ENCODE results near the gene TMUB1. TPM values are rescaled to one million over a fixed set of nuclear protein-coding genes. Genes with fewer than 3 reads are reported as not detected.

The TMUB1 gene
- total and polyA plus RNA-seq, 9 of the 15 experiments (the other 6 are each of a cell fraction or from before 2014, with no cell fraction given), result 0.14 to 241 (median 74.1) TPM

DNA sequence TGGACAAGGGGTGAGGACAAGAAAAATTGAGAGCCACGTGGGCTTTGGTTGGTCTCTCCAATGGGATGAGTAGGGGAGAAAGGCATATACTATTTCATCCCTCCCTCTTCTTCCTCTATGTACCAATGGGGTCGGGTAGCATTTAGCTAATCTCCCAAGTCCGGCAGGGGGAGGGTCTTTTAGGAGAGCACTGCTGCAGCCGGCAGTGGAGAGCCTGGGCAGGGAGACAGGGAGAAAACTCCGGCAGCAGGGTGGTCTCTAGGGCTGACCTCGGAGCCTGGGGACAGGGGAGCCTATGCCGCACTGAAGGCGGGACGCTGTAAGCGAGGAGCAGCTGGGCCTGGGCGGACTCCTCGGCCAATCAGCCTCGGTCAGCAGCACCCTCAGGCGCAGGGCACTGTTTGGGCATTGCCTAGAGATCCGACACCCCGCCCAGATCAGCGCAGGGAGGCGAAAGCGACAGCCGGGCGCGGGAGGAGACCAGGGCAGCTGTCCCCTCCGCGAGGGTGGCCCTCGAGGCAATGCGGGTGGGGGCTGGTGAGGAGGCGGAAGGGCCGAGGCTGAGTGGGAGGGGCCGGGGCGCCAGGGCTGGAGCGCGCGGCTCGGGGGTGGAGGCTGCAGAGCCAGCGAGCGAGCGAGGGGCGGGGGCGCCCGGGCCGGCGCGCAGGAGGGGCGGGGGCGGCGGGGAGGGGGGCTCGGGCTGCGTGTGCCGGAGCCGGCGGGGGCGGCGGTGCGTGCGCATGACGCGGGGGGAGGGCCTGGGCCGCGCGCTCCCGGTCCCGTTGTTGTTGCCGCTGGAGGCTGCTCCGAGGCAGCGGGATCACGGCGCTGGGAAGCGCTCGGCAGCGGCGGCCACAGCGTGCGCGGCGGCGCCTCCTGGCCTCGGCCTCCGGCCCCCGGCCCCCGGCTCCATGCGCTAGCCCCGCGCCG, 2.7 kb upstream of the TMUB1 start, which contains the start of gene AGAP3 (continued):
- peak; percentile 64; the same call in 1 of the 2 replicates for TF ChIP-seq ATF7 (IDR thresholded peaks at IDR 0.05)
- peak; percentile 33 to 90; a peak in 2 of 4 replicates for TF ChIP-seq SIN3A (IDR thresholded peaks at IDR 0.05; ENCODE audit: borderline replicate concordance in 2 of 2, control insufficient read depth in 1 of 2, low read depth in 2 of 2, low read length in 2 of 2)
- TF ChIP-seq CREB1 (IDR thresholded peaks at IDR 0.05), result peak; percentile 56
- peak; percentile 38; the same call in 1 of the 2 replicates for TF ChIP-seq CREB1 (CRISPR knock-in tag; IDR thresholded peaks at IDR 0.05)
- no peak for TF ChIP-seq ZNF584 (CRISPR knock-in tag; IDR thresholded peaks at IDR 0.05; ENCODE audit: low read depth)
- peak; percentile 49 for TF ChIP-seq PRPF4 (IDR thresholded peaks at IDR 0.05; ENCODE audit: insufficient read depth, low read depth, low read length, poor library complexity, severe bottlenecking)
- TF ChIP-seq, protein P1, sequence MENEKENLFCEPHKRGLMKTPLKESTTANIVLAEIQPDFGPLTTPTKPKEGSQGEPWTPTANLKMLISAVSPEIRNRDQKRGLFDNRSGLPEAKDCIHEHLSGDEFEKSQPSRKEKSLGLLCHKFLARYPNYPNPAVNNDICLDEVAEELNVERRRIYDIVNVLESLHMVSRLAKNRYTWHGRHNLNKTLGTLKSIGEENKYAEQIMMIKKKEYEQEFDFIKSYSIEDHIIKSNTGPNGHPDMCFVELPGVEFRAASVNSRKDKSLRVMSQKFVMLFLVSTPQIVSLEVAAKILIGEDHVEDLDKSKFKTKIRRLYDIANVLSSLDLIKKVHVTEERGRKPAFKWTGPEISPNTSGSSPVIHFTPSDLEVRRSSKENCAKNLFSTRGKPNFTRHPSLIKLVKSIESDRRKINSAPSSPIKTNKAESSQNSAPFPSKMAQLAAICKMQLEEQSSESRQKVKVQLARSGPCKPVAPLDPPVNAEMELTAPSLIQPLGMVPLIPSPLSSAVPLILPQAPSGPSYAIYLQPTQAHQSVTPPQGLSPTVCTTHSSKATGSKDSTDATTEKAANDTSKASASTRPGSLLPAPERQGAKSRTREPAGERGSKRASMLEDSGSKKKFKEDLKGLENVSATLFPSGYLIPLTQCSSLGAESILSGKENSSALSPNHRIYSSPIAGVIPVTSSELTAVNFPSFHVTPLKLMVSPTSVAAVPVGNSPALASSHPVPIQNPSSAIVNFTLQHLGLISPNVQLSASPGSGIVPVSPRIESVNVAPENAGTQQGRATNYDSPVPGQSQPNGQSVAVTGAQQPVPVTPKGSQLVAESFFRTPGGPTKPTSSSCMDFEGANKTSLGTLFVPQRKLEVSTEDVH (IDR thresholded peaks at IDR 0.05; ENCODE audit: low read depth, partially characterized antibody), result peak; percentile 47
- TF ChIP-seq SRF (CRISPR knock-in tag; IDR thresholded peaks at IDR 0.05), result peak in 1 of 2 experiments; percentile 69; a peak in 1 of 4 replicates
- peak; percentile 70 for TF ChIP-seq FIP1L1 (IDR thresholded peaks at IDR 0.05; ENCODE audit: low read depth, low read length, poor library complexity, severe bottlenecking)
- TF ChIP-seq EHMT2 (IDR thresholded peaks at IDR 0.05), result no peak
- TF ChIP-seq NFRKB (IDR thresholded peaks at IDR 0.05; ENCODE audit: low read depth), result peak; percentile 78
- TF ChIP-seq ZNF175 (CRISPR knock-in tag; IDR thresholded peaks at IDR 0.05; ENCODE audit: low read depth), result no peak
- no peak; the same call in 1 of the 2 replicates for TF ChIP-seq SAFB (IDR thresholded peaks at IDR 0.05; ENCODE audit: borderline replicate concordance, low read depth, low read length)
- TF ChIP-seq, protein P2, sequence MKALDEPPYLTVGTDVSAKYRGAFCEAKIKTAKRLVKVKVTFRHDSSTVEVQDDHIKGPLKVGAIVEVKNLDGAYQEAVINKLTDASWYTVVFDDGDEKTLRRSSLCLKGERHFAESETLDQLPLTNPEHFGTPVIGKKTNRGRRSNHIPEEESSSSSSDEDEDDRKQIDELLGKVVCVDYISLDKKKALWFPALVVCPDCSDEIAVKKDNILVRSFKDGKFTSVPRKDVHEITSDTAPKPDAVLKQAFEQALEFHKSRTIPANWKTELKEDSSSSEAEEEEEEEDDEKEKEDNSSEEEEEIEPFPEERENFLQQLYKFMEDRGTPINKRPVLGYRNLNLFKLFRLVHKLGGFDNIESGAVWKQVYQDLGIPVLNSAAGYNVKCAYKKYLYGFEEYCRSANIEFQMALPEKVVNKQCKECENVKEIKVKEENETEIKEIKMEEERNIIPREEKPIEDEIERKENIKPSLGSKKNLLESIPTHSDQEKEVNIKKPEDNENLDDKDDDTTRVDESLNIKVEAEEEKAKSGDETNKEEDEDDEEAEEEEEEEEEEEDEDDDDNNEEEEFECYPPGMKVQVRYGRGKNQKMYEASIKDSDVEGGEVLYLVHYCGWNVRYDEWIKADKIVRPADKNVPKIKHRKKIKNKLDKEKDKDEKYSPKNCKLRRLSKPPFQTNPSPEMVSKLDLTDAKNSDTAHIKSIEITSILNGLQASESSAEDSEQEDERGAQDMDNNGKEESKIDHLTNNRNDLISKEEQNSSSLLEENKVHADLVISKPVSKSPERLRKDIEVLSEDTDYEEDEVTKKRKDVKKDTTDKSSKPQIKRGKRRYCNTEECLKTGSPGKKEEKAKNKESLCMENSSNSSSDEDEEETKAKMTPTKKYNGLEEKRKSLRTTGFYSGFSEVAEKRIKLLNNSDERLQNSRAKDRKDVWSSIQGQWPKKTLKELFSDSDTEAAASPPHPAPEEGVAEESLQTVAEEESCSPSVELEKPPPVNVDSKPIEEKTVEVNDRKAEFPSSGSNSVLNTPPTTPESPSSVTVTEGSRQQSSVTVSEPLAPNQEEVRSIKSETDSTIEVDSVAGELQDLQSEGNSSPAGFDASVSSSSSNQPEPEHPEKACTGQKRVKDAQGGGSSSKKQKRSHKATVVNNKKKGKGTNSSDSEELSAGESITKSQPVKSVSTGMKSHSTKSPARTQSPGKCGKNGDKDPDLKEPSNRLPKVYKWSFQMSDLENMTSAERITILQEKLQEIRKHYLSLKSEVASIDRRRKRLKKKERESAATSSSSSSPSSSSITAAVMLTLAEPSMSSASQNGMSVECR (CRISPR knock-in tag; IDR thresholded peaks at IDR 0.05), result peak; percentile 91
- no peak for TF ChIP-seq PHF21A (IDR thresholded peaks at IDR 0.05; ENCODE audit: borderline replicate concordance, low read depth)
- 0 out of 2 replicates have a peak, but pooled peaks have one; percentile 11 for TF ChIP-seq ZNF197 (CRISPR knock-in tag; IDR thresholded peaks at IDR 0.05; ENCODE audit: low read depth)
- TF ChIP-seq FOS (IDR thresholded peaks at IDR 0.05; ENCODE audit: extremely low read depth, insufficient read length), result no peak

Data from K562 (cell line).